Retinal pigment epithelial cell (primary cell): Measurements from ENCODE around the gene PDE4B.

ENCODE experiments used
- DNase-seq: peaks from one replicate; pipeline ENCODE4 v3.0.0-alpha.2; 2010; ENCODE audit warnings: low read depth
- H3K4me3 ChIP-seq: 2 replicates; pipeline ENCODE4 v1.5.1; 2011; ENCODE audit warnings: mild to moderate bottlenecking, low read length, control low read depth, moderate library complexity
- CTCF ChIP-seq: conservative IDR thresholded peaks from 2 replicates; pipeline ENCODE4 v1.5.1; 2011; ENCODE audit warnings: low read depth, low read length, control low read depth, inconsistent platforms

Gene PDE4B

GRCh38 chr1:66245691-66246090 lies 453.0 kb downstream of the PDE4B start:
- no peak for TF ChIP-seq CTCF
- H3K4me3 ChIP-seq: no peak overlapping the region
- DNase-seq: no peak

GRCh38 chr1:66246351-66247269 lies 453.9 kb downstream of the PDE4B start:
- no peak for DNase-seq
- no peak for TF ChIP-seq CTCF
- no peak overlapping the region for H3K4me3 ChIP-seq

- no peak for TF ChIP-seq CTCF
- DNase-seq: no peak
- H3K4me3 ChIP-seq: no peak overlapping the region
These were observed 454.9 kb downstream of the PDE4B start for GRCh38 chr1:66247415-66248208.

- no peak overlapping the region for H3K4me3 ChIP-seq
- no peak for TF ChIP-seq CTCF
- no peak for DNase-seq
These were observed 455.6 kb downstream of the PDE4B start for GRCh38 chr1:66248257-66248656.

- no peak overlapping the region for H3K4me3 ChIP-seq
- peak; percentile 1 for TF ChIP-seq CTCF
- DNase-seq: no peak
These were observed 456.1 kb downstream of the PDE4B start for GRCh38 chr1:66248746-66249145.

- TF ChIP-seq CTCF: no peak
- H3K4me3 ChIP-seq: no peak overlapping the region
- no peak for DNase-seq
These were observed 457.4 kb downstream of the PDE4B start for GRCh38 chr1:66250075-66250474.
